CD4-positive, alpha-beta T cell treated with Interleukin-17A for 1 hour (primary cell): ENCODE measurements around the gene NKAIN1.
"Not testable (repeated sequence)": the region's sequence is repeated elsewhere in the genome, so short reads cannot be mapped to it uniquely, and the experiment has no call there.

Experiments
- DNase-seq: peaks from one replicate; pipeline ENCODE4 v3.0.0-alpha.2; 2020

Gene NKAIN1

GRCh38 chr1:31239653-31240241 is at the start of gene NKAIN1:
Gene NKAIN1, minus strand, starts transcription at chr1:31239887. Its CDS starts 340 bp downstream, at chr1:31239547.
- DNase-seq, result no peak

GRCh38 chr1:31289021-31289420 is 49.3 kb upstream of the NKAIN1 start:
- no peak for DNase-seq

- DNase-seq, result not testable (repeated sequence)
These were observed 48.1 kb upstream of the NKAIN1 start for GRCh38 chr1:31287791-31288190.

- not testable (repeated sequence) for DNase-seq
These were observed 42.7 kb upstream of the NKAIN1 start for GRCh38 chr1:31282426-31282825.

GRCh38 chr1:31273619-31274018 is 33.9 kb upstream of the NKAIN1 start:
- DNase-seq, result no peak

- DNase-seq, result no peak
These were observed 32.7 kb upstream of the NKAIN1 start for GRCh38 chr1:31272369-31272768.

- no peak for DNase-seq
These were observed 26.9 kb upstream of the NKAIN1 start for GRCh38 chr1:31266547-31266946.

- no peak for DNase-seq
These were observed 25.2 kb upstream of the NKAIN1 start for GRCh38 chr1:31264790-31265386.

GRCh38 chr1:31263408-31263807 is 23.7 kb upstream of the NKAIN1 start:
- no peak for DNase-seq

GRCh38 chr1:31262393-31262792 is 22.7 kb upstream of the NKAIN1 start:
- DNase-seq, result not testable (repeated sequence)

GRCh38 chr1:31261916-31262315 is 22.2 kb upstream of the NKAIN1 start:
- DNase-seq, result no peak

- no peak for DNase-seq
These were observed 20.1 kb upstream of the NKAIN1 start for GRCh38 chr1:31259746-31260145.

GRCh38 chr1:31258581-31258980 is 18.9 kb upstream of the NKAIN1 start:
- no peak for DNase-seq

GRCh38 chr1:31257213-31257612 is 17.5 kb upstream of the NKAIN1 start:
- no peak for DNase-seq

GRCh38 chr1:31249854-31250253 is 10.2 kb upstream of the NKAIN1 start:
- no peak for DNase-seq

GRCh38 chr1:31248276-31248675 is 8.6 kb upstream of the NKAIN1 start:
- no peak for DNase-seq

GRCh38 chr1:31244326-31244725 is 4.6 kb upstream of the NKAIN1 start:
- no peak for DNase-seq

GRCh38 chr1:31243501-31244286 is 4.0 kb upstream of the NKAIN1 start:
- DNase-seq, result no peak

- no peak for DNase-seq
These were observed 1.6 kb upstream of the NKAIN1 start for GRCh38 chr1:31241321-31241720.

GRCh38 chr1:31238986-31239613 is 587 bp downstream of the NKAIN1 start:
- no peak for DNase-seq

- no peak for DNase-seq
These were observed 1.1 kb downstream of the NKAIN1 start for GRCh38 chr1:31238612-31238985.

GRCh38 chr1:31234870-31235269 is 4.8 kb downstream of the NKAIN1 start:
- no peak for DNase-seq

GRCh38 chr1:31234123-31234708 is 5.5 kb downstream of the NKAIN1 start:
- DNase-seq, result no peak
